Suprapubic skin (tissue), 4 donors: Measurements from ENCODE around the gene AKR1B15. TPM values are rescaled to one million over a fixed set of nuclear protein-coding genes. Genes with fewer than 3 reads are reported as not detected.
A peak's percentile ranks its signal among the peaks of the same experiment; 100 is the strongest.

Experiments
- DNase-seq, 2 donors: peaks; one replicate each; pipeline ENCODE4 v3.0.0-alpha.2; 2019; ENCODE audit warnings: low spot score in 2 of 2
- H3K27ac ChIP-seq: fragments of 200-600 bp; sonication (generic); one replicate; pipeline ENCODE4 v1.5.1; 2019
- H3K27me3 ChIP-seq: fragments of 200-600 bp; sonication (generic); one replicate; pipeline ENCODE4 v1.5.1; 2019
- H3K36me3 ChIP-seq: fragments of 200-600 bp; sonication (generic); one replicate; pipeline ENCODE4 v1.5.1; 2019
- H3K4me1 ChIP-seq: fragments of 200-600 bp; sonication (generic); one replicate; pipeline ENCODE4 v1.5.1; 2019
- H3K4me3 ChIP-seq: fragments of 200-600 bp; sonication (generic); one replicate; pipeline ENCODE4 v1.5.1; 2019; ENCODE audit warnings: mild to moderate bottlenecking
- H3K9me3 ChIP-seq: fragments of 200-600 bp; sonication (generic); one replicate; pipeline ENCODE4 v1.5.1; 2019
- CTCF ChIP-seq, 2 donors: fragments of 200-600 bp in 1 of 2; fragments of 450-650 bp in 1 of 2; sonication (generic) in 1 of 2; IDR thresholded peaks; one replicate each; pipeline ENCODE4 v1.5.1; 2016 to 2019; ENCODE audit warnings: antibody characterized with exemption in 2 of 2, mild to moderate bottlenecking in 1 of 2, moderate library complexity in 1 of 2
- EP300 ChIP-seq: sonication (generic); formaldehyde crosslinking; IDR thresholded peaks from one replicate; pipeline ENCODE4 v1.6.1; 2017; ENCODE audit warnings: antibody characterized with exemption
- POLR2A ChIP-seq, 2 donors: fragments of 450-650 bp; IDR thresholded peaks; one replicate each; pipeline ENCODE4 v1.6.1; 2017; ENCODE audit warnings: antibody characterized with exemption in 2 of 2, mild to moderate bottlenecking in 2 of 2, moderate library complexity in 2 of 2
- POLR2AphosphoS5 ChIP-seq, 3 donors: sonication (generic); formaldehyde crosslinking; IDR thresholded peaks; one replicate each; pipeline ENCODE4 v1.6.1; 2017; ENCODE audit warnings: antibody characterized with exemption in 3 of 3
- WGBS: methylation state at CpG from one replicate; pipeline ENCODE4 v1.1.5; 2018; 5-methylcytosine and 5-hydroxymethylcytosine counted together
- total RNA-seq, 4 donors: library from RNA; depleted of rRNA; stranded (reverse); fragments of >200 nt; gene quantifications; one replicate each; pipeline ENCODE4 v1.1.0, GENCODE V29; 2016

AKR1B15 gene
- total RNA-seq, 4 donors from 2014 or later, result 1.1 TPM; not detected in 3

DNA sequence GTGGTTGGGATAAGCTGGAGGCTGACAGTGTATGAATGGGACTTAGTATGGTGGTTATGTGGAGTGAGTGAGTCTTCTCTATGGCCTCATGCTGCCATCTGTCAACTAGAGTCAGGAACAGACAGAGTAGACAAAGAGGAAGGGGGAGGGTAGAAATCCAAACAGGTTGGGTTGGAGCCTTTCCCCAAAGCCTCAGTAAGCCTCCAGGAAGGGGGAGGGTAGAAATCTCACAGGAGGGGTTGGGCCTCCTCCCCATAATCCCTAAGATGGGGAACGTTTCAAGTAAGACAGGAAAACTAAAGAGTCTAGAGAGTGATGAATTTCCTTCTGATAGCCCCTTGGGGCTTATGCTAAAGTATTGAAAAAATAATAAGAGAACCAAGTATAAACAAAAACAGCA, 2.0 kb upstream of the AKR1B15 start:
- no peak for DNase-seq
- H3K4me3 ChIP-seq, result no peak overlapping the region
- 0% methylated on average over 1 of the region's 1 CpG for WGBS
- no peaks in the 10 kb centered on the region for H3K36me3 ChIP-seq
- TF ChIP-seq CTCF (IDR thresholded peaks at IDR 0.05) (no peak), POLR2AphosphoS5 (IDR thresholded peaks at IDR 0.05) (no peak), EP300 (no peak), POLR2A (IDR thresholded peaks at IDR 0.05) (no peak)
- no peaks in the 10 kb centered on the region for H3K27me3 ChIP-seq
- H3K9me3 ChIP-seq, result no peaks in the 10 kb centered on the region
- no peak overlapping the region for H3K27ac ChIP-seq
- H3K4me1 ChIP-seq, result peaks cover 24% of the 10 kb centered on the region

- Histone ChIP-seq H3K9me3 (no peaks in the 10 kb centered on the region), H3K4me3 (peak overlapping the region; percentile 40), H3K27me3 (no peaks in the 10 kb centered on the region), H3K27ac (peak overlapping the region; percentile 58), H3K4me1 (peaks cover 24% of the 10 kb centered on the region), H3K36me3 (no peaks in the 10 kb centered on the region)
- DNase-seq, result peak in 1 of 2 donors; percentile 78
- TF ChIP-seq CTCF (IDR thresholded peaks at IDR 0.05) (peak; percentile 66 to 82), POLR2AphosphoS5 (IDR thresholded peaks at IDR 0.05) (no peak)
- 8% methylated on average over 16 of the region's 16 CpGs for WGBS
Observed at GRCh38 chr7:134547397-134548054, 1.4 kb upstream of the AKR1B15 start.

GRCh38 chr7:134549366-134549765, 456 bp downstream of the AKR1B15 start:
- no peak for TF ChIP-seq CTCF (IDR thresholded peaks at IDR 0.05)
- no peak for TF ChIP-seq POLR2AphosphoS5 (IDR thresholded peaks at IDR 0.05)
- TF ChIP-seq POLR2A (IDR thresholded peaks at IDR 0.05), result no peak
- TF ChIP-seq EP300, result no peak
- no peak for DNase-seq
- no peaks in the 10 kb centered on the region for H3K9me3 ChIP-seq
- H3K36me3 ChIP-seq, result no peaks in the 10 kb centered on the region
- 79% methylated on average over 8 of the region's 8 CpGs for WGBS
- H3K4me1 ChIP-seq, result peaks cover 24% of the 10 kb centered on the region
- H3K4me3 ChIP-seq, result no peak overlapping the region
- H3K27ac ChIP-seq, result no peak overlapping the region
- H3K27me3 ChIP-seq, result no peaks in the 10 kb centered on the region

DNA sequence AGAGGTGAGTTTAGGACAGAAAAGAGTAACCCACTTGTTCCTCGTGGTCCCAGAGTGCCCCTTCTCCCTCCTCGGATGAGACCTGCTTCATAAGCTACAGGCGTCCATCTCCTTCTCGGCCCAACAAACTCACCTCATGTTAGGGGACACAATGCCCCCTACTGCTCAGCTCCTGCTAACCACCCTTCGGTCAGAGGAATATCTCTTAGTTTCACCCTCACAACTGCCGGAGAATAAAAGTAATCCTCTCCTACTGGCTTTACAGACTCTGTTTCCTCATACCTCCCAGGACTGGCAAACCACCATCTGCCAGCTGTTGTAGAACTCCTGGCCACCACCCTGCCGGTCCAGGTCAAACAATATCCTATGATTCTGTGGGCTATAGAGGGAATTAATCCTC, 3.2 kb downstream of the AKR1B15 start:
- H3K27ac ChIP-seq, result no peak overlapping the region
- peaks cover 20% of the 10 kb centered on the region for H3K4me1 ChIP-seq
- H3K36me3 ChIP-seq, result no peaks in the 10 kb centered on the region
- H3K4me3 ChIP-seq, result no peak overlapping the region
- H3K27me3 ChIP-seq, result no peaks in the 10 kb centered on the region
- no peak for TF ChIP-seq POLR2A (IDR thresholded peaks at IDR 0.05)
- no peak for DNase-seq
- 83% methylated on average over 7 of the region's 7 CpGs for WGBS
- H3K9me3 ChIP-seq, result no peaks in the 10 kb centered on the region

- Histone ChIP-seq H3K4me3 (no peak overlapping the region), H3K36me3 (no peaks in the 10 kb centered on the region), H3K27me3 (no peaks in the 10 kb centered on the region), H3K4me1 (peaks cover 3% of the 10 kb centered on the region), H3K9me3 (no peaks in the 10 kb centered on the region), H3K27ac (no peak overlapping the region)
- TF ChIP-seq POLR2AphosphoS5 (IDR thresholded peaks at IDR 0.05), result no peak
- no peak for TF ChIP-seq POLR2A (IDR thresholded peaks at IDR 0.05)
- no peak for TF ChIP-seq CTCF (IDR thresholded peaks at IDR 0.05)
- no peak for TF ChIP-seq EP300
- DNase-seq, result no peak
- WGBS, result 72% methylated on average over 4 of the region's 4 CpGs
Observed at GRCh38 chr7:134553976-134554375, 5.1 kb downstream of the AKR1B15 start.
